ENCODE results near the gene CHRNB2.

The CHRNB2 gene

GRCh38 chr1:154558720-154559465, 8.7 kb upstream of the CHRNB2 start:
- peaks cover 23% of the 10 kb centered on the region for H3K36me3 ChIP-seq (replicated peaks)
- in situ Hi-C loops (cut with MboI; ENCODE audit: low sequenced_read_pairs): no loop called here
- no peaks in the 10 kb centered on the region for H3K27me3 ChIP-seq (ENCODE audit: low read depth)
- H3K9me3 ChIP-seq: no peaks in the 10 kb centered on the region
- peaks cover 17% of the 10 kb centered on the region for H3K4me1 ChIP-seq
- peak overlapping the region; percentile 32 for H3K4me3 ChIP-seq
- DNase-seq (ENCODE audit: low spot score in 2 of 2): peak; percentile 95 to 99

- H3K4me1 ChIP-seq: peaks cover 17% of the 10 kb centered on the region
- H3K36me3 ChIP-seq (replicated peaks): peaks cover 16% of the 10 kb centered on the region
- DNase-seq (ENCODE audit: low spot score in 2 of 2): peak; percentile 88 to 93
- in situ Hi-C loops (cut with MboI; ENCODE audit: low sequenced_read_pairs): loop anchor here (5.0 kb wide), 1 partner anchor 318 kb away; no protein-coding TSS in a partner anchor
- peak overlapping the region; percentile 32 for H3K4me3 ChIP-seq
- H3K9me3 ChIP-seq: no peaks in the 10 kb centered on the region
- H3K27me3 ChIP-seq (ENCODE audit: low read depth): no peaks in the 10 kb centered on the region
Observed at GRCh38 chr1:154559466-154560044, 8.0 kb upstream of the CHRNB2 start.

GRCh38 chr1:154565876-154566275, 1.7 kb upstream of the CHRNB2 start:
- in situ Hi-C loops (cut with MboI; ENCODE audit: low sequenced_read_pairs): no loop called here
- Histone ChIP-seq H3K27me3 (ENCODE audit: low read depth) (peaks cover 22% of the 10 kb centered on the region; the same call in 1 of the 2 replicates), H3K9me3 (no peaks in the 10 kb centered on the region), H3K4me3 (no peak overlapping the region), H3K36me3 (replicated peaks) (no peaks in the 10 kb centered on the region), H3K4me1 (peaks cover 4% of the 10 kb centered on the region; the same call in 1 of the 2 replicates)
- DNase-seq (ENCODE audit: low spot score in 2 of 2): no peak

GRCh38 chr1:154568157-154568815, 708 bp downstream of the CHRNB2 start:
- no peak overlapping the region for H3K4me3 ChIP-seq
- in situ Hi-C loops (cut with MboI; ENCODE audit: low sequenced_read_pairs): no loop called here

GRCh38 chr1:154571244-154571963, 3.8 kb downstream of the CHRNB2 start:
- Histone ChIP-seq H3K9me3 (no peaks in the 10 kb centered on the region), H3K36me3 (replicated peaks) (no peaks in the 10 kb centered on the region), H3K4me1 (peaks cover 4% of the 10 kb centered on the region; the same call in 1 of the 2 replicates), H3K27me3 (ENCODE audit: low read depth) (peaks cover 14% of the 10 kb centered on the region; the same call in 1 of the 2 replicates), H3K4me3 (no peak overlapping the region)
- DNase-seq (ENCODE audit: low spot score in 2 of 2): no peak
- in situ Hi-C loops (cut with MboI; ENCODE audit: low sequenced_read_pairs): no loop called here

More at GRCh38 chr1:154568157-154568815, 708 bp downstream of the CHRNB2 start:
- Histone ChIP-seq H3K9me3 (no peaks in the 10 kb centered on the region), H3K27me3 (ENCODE audit: low read depth) (peaks cover 22% of the 10 kb centered on the region; the same call in 1 of the 2 replicates), H3K4me1 (peaks cover 4% of the 10 kb centered on the region; the same call in 1 of the 2 replicates), H3K36me3 (replicated peaks) (no peaks in the 10 kb centered on the region)
- no peak for DNase-seq (ENCODE audit: low spot score in 2 of 2)

GRCh38 chr1:154571964-154572288, 4.3 kb downstream of the CHRNB2 start:
- in situ Hi-C loops (cut with MboI; ENCODE audit: low sequenced_read_pairs): no loop called here
- Histone ChIP-seq H3K4me1 (peaks cover 4% of the 10 kb centered on the region; the same call in 1 of the 2 replicates), H3K4me3 (no peak overlapping the region), H3K27me3 (ENCODE audit: low read depth) (peaks cover 14% of the 10 kb centered on the region; the same call in 1 of the 2 replicates), H3K36me3 (replicated peaks) (no peaks in the 10 kb centered on the region), H3K9me3 (no peaks in the 10 kb centered on the region)
- no peak for DNase-seq (ENCODE audit: low spot score in 2 of 2)

- no peak overlapping the region for H3K4me3 ChIP-seq
- no peaks in the 10 kb centered on the region for H3K36me3 ChIP-seq (replicated peaks)
- no peak for DNase-seq (ENCODE audit: low spot score in 2 of 2)
- H3K4me1 ChIP-seq: peaks cover 4% of the 10 kb centered on the region; the same call in 1 of the 2 replicates
- peaks cover 9% of the 10 kb centered on the region; the same call in 1 of the 2 replicates for H3K27me3 ChIP-seq (ENCODE audit: low read depth)
- H3K9me3 ChIP-seq: no peaks in the 10 kb centered on the region
- in situ Hi-C loops (cut with MboI; ENCODE audit: low sequenced_read_pairs): no loop called here
Observed at GRCh38 chr1:154572468-154573167, 5.0 kb downstream of the CHRNB2 start.

GRCh38 chr1:154573168-154573510, 5.6 kb downstream of the CHRNB2 start:
- no peak overlapping the region for H3K4me3 ChIP-seq
- no peak for DNase-seq (ENCODE audit: low spot score in 2 of 2)

GRCh38 chr1:154574716-154575115, 7.1 kb downstream of the CHRNB2 start:
- H3K4me1 ChIP-seq: no peaks in the 10 kb centered on the region
- in situ Hi-C loops (cut with MboI; ENCODE audit: low sequenced_read_pairs): no loop called here
- peaks cover 14% of the 10 kb centered on the region for H3K36me3 ChIP-seq (replicated peaks)
- H3K27me3 ChIP-seq (ENCODE audit: low read depth): no peaks in the 10 kb centered on the region
- H3K4me3 ChIP-seq: no peak overlapping the region
- peak in 1 of 2 experiments; percentile 44 for DNase-seq (ENCODE audit: low spot score in 2 of 2)
- no peaks in the 10 kb centered on the region for H3K9me3 ChIP-seq

More at GRCh38 chr1:154573168-154573510, 5.6 kb downstream of the CHRNB2 start:
- in situ Hi-C loops (cut with MboI; ENCODE audit: low sequenced_read_pairs): no loop called here
- H3K27me3 ChIP-seq (ENCODE audit: low read depth): peaks cover 5% of the 10 kb centered on the region; the same call in 1 of the 2 replicates
- H3K36me3 ChIP-seq (replicated peaks): peaks cover under 1% of the 10 kb centered on the region; the same call in 1 of the 2 replicates
- H3K4me1 ChIP-seq: peaks cover under 1% of the 10 kb centered on the region; the same call in 1 of the 2 replicates
- no peaks in the 10 kb centered on the region for H3K9me3 ChIP-seq

GRCh38 chr1:154575147-154575927, 7.8 kb downstream of the CHRNB2 start:
- Histone ChIP-seq H3K4me1 (no peaks in the 10 kb centered on the region), H3K4me3 (no peak overlapping the region), H3K36me3 (replicated peaks) (peaks cover 20% of the 10 kb centered on the region), H3K9me3 (no peaks in the 10 kb centered on the region), H3K27me3 (ENCODE audit: low read depth) (no peaks in the 10 kb centered on the region)
- no peak for DNase-seq (ENCODE audit: low spot score in 2 of 2)
- in situ Hi-C loops (cut with MboI; ENCODE audit: low sequenced_read_pairs): no loop called here

GRCh38 chr1:154575951-154576566, 8.5 kb downstream of the CHRNB2 start:
- H3K4me1 ChIP-seq: no peaks in the 10 kb centered on the region
- no peak for DNase-seq (ENCODE audit: low spot score in 2 of 2)
- no peaks in the 10 kb centered on the region for H3K9me3 ChIP-seq
- in situ Hi-C loops (cut with MboI; ENCODE audit: low sequenced_read_pairs): no loop called here
- H3K36me3 ChIP-seq (replicated peaks): peaks cover 27% of the 10 kb centered on the region
- H3K4me3 ChIP-seq: no peak overlapping the region
- H3K27me3 ChIP-seq (ENCODE audit: low read depth): no peaks in the 10 kb centered on the region

All from HAP-1 (cell line).